H9 (cell line): ENCODE data around the gene AHI1. TPM values are rescaled to one million over a fixed set of nuclear protein-coding genes. Genes with fewer than 3 reads are reported as not detected.

Source experiments
- DNase-seq: peaks from one replicate; pipeline ENCODE4 v3.0.0-alpha.2; 2017
- H2AFZ ChIP-seq: one replicate; pipeline ENCODE4 v1.6.1; 2013; ENCODE audit warnings: mild to moderate bottlenecking, low read length, control low read depth, moderate library complexity
- H2AK5ac ChIP-seq: 2 replicates; pipeline ENCODE4 v1.6.1; 2013; ENCODE audit warnings: low read length, control low read depth, mixed read lengths; ENCODE audit not compliant: insufficient read length
- H2BK120ac ChIP-seq: one replicate; pipeline ENCODE4 v1.6.1; 2013; ENCODE audit warnings: low read depth, mild to moderate bottlenecking, low read length, control low read depth, inconsistent platforms; ENCODE audit not compliant: poor library complexity, severe bottlenecking
- H2BK12ac ChIP-seq: 2 replicates; pipeline ENCODE4 v1.6.1; 2013; ENCODE audit warnings: low read length, control low read depth, mixed read lengths, low read depth; ENCODE audit not compliant: insufficient read length
- H2BK15ac ChIP-seq: 2 replicates; pipeline ENCODE4 v1.6.1; 2013; ENCODE audit warnings: low read depth, low read length, control low read depth
- H2BK20ac ChIP-seq: one replicate; pipeline ENCODE4 v1.6.1; 2013; ENCODE audit warnings: low read depth, mild to moderate bottlenecking, low read length, control low read depth, inconsistent platforms; ENCODE audit not compliant: poor library complexity, severe bottlenecking
- H2BK5ac ChIP-seq: 2 replicates; pipeline ENCODE4 v1.6.1; 2013; ENCODE audit warnings: low read length, control low read depth, mixed read lengths; ENCODE audit not compliant: insufficient read length
- H3K14ac ChIP-seq: 2 replicates; pipeline ENCODE4 v1.6.1; 2013; ENCODE audit warnings: low read length, control low read depth; ENCODE audit not compliant: insufficient read depth
- H3K18ac ChIP-seq: 2 replicates; pipeline ENCODE4 v1.6.1; 2013; ENCODE audit warnings: low read depth, mild to moderate bottlenecking, mixed read lengths, low read length, control low read depth; ENCODE audit not compliant: insufficient read length
- H3K23ac ChIP-seq: 2 replicates; pipeline ENCODE4 v1.6.1; 2013; ENCODE audit warnings: low read length, control low read depth, mixed read lengths, low read depth; ENCODE audit not compliant: insufficient read length
- H3K23me2 ChIP-seq: 2 replicates; pipeline ENCODE4 v1.6.1; 2013; ENCODE audit warnings: low read depth, mild to moderate bottlenecking, mixed read lengths, low read length, control low read depth; ENCODE audit not compliant: insufficient read length, poor library complexity, severe bottlenecking
- H3K27ac ChIP-seq: 2 replicates; pipeline ENCODE4 v1.5.1; 2013; ENCODE audit warnings: low read length, control low read depth, mixed read lengths, low read depth; ENCODE audit not compliant: insufficient read length
- H3K27me3 ChIP-seq: 2 replicates; pipeline ENCODE4 v1.6.1; 2013; ENCODE audit warnings: low read length, control low read depth, inconsistent platforms; ENCODE audit not compliant: insufficient read depth
- H3K4ac ChIP-seq: 2 replicates; pipeline ENCODE4 v1.6.1; 2013; ENCODE audit warnings: low read depth, mild to moderate bottlenecking, control low read depth, inconsistent platforms, low read length, moderate library complexity
- H3K4me1 ChIP-seq: 2 replicates; pipeline ENCODE4 v1.6.1; 2013; ENCODE audit warnings: low read length, control low read depth, inconsistent platforms; ENCODE audit not compliant: insufficient read depth
- H3K4me2 ChIP-seq: 2 replicates; pipeline ENCODE4 v1.6.1; 2013; ENCODE audit warnings: low read length, control low read depth, mixed read lengths; ENCODE audit not compliant: insufficient read length, insufficient read depth
- H3K56ac ChIP-seq: 2 replicates; pipeline ENCODE4 v1.6.1; 2013; ENCODE audit warnings: low read depth, mild to moderate bottlenecking, mixed read lengths, low read length, control low read depth; ENCODE audit not compliant: insufficient read length
- H3K79me1 ChIP-seq: 2 replicates; pipeline ENCODE4 v1.6.1; 2013; ENCODE audit warnings: low read depth, mild to moderate bottlenecking, moderate library complexity, low read length, control low read depth, inconsistent platforms; ENCODE audit not compliant: insufficient read depth, poor library complexity, severe bottlenecking
- H3K79me2 ChIP-seq: 2 replicates; pipeline ENCODE4 v1.6.1; 2013; ENCODE audit warnings: low read length, control low read depth, inconsistent platforms; ENCODE audit not compliant: insufficient read depth
- H3K9ac ChIP-seq: 2 replicates; pipeline ENCODE4 v1.6.1; 2013; ENCODE audit warnings: low read length, control low read depth, mixed read lengths; ENCODE audit not compliant: insufficient read length; ENCODE audit errors: extremely low read depth
- H3K9me3 ChIP-seq: one replicate; pipeline ENCODE4 v1.6.1; 2013; ENCODE audit warnings: low read depth, low read length, inconsistent platforms; ENCODE audit not compliant: control insufficient read depth
- H3T11ph ChIP-seq: one replicate; pipeline ENCODE4 v1.6.1; 2013; ENCODE audit warnings: mild to moderate bottlenecking, low read length, control low read depth, inconsistent platforms
- H4K20me1 ChIP-seq: one replicate; pipeline ENCODE4 v1.6.1; 2013; ENCODE audit not compliant: control insufficient read depth, insufficient read length, insufficient read depth
- H4K5ac ChIP-seq: 2 replicates; pipeline ENCODE4 v1.6.1; 2013; ENCODE audit warnings: low read depth, mild to moderate bottlenecking, mixed read lengths, low read length, control low read depth; ENCODE audit not compliant: insufficient read length
- H4K8ac ChIP-seq: replicated peaks from 2 replicates; pipeline ENCODE4 v1.6.1; 2013; ENCODE audit warnings: low read length, control low read depth, mixed read lengths, low read depth; ENCODE audit not compliant: insufficient read length
- H4K91ac ChIP-seq: 2 replicates; pipeline ENCODE4 v1.6.1; 2013; ENCODE audit warnings: low read depth, mild to moderate bottlenecking, moderate library complexity, mixed read lengths, low read length, control low read depth; ENCODE audit not compliant: insufficient read length
- H3K27ac Mint-ChIP-seq, 3 experiments: 2 replicates in 2 of 3; 3 replicates in 1 of 3; pipeline ENCODE4 v1.8.0; 2020 to 2021; ENCODE audit warnings: mixed read lengths in 3 of 3, mild to moderate bottlenecking in 1 of 3, moderate library complexity in 1 of 3
- H3K27me3 Mint-ChIP-seq: 2 replicates; pipeline ENCODE4 v1.8.0; 2021; ENCODE audit warnings: low read depth, mild to moderate bottlenecking, moderate library complexity, mixed read lengths
- H3K36me3 Mint-ChIP-seq, 3 experiments: 2 replicates in 2 of 3; 3 replicates in 1 of 3; pipeline ENCODE4 v1.8.0; 2020 to 2021; ENCODE audit warnings: low read depth in 3 of 3, mixed read lengths in 3 of 3; ENCODE audit not compliant: insufficient read depth in 1 of 3
- H3K4me1 Mint-ChIP-seq, 2 experiments: 2 replicates each; pipeline ENCODE4 v1.8.0; 2020; ENCODE audit warnings: mixed read lengths in 2 of 2
- H3K4me3 Mint-ChIP-seq, 2 experiments: 2 replicates in 1 of 2; 3 replicates in 1 of 2; pipeline ENCODE4 v1.8.0; 2020 to 2021; ENCODE audit warnings: mild to moderate bottlenecking in 2 of 2, mixed read lengths in 2 of 2, moderate library complexity in 1 of 2
- H3K9me3 Mint-ChIP-seq, 2 experiments: 2 replicates in 1 of 2; 3 replicates in 1 of 2; pipeline ENCODE4 v1.8.0; 2020; ENCODE audit warnings: mild to moderate bottlenecking in 2 of 2, mixed read lengths in 2 of 2, moderate library complexity in 1 of 2
- WGBS: extraction: QIAGEN DNeasy Blood & Tissue Kit; methylation state at CpG from one replicate; pipeline ENCODE4 v1.1.7; 2013; ENCODE audit warnings: missing lambda C conversion rate, low lambda C conversion rate, mixed read lengths; ENCODE audit not compliant: insufficient read length; ENCODE audit errors: extremely low coverage; 5-methylcytosine and 5-hydroxymethylcytosine counted together
- total RNA-seq: library from RNA; stranded (reverse); gene quantifications from 2 replicates; pipeline ENCODE4 v1.2.1, GENCODE V29; 2021
- TF ChIP-seq, protein P1 (sequence below): fragments of 200-600 bp; sonication (generic); conservative IDR thresholded peaks from 3 replicates; pipeline ENCODE4 v1.8.0; 2021; ENCODE audit warnings: antibody characterized with exemption, mild to moderate bottlenecking

AHI1 gene
- total RNA-seq, 1 experiment from 2014 or later, result 9.9 TPM

DNA sequence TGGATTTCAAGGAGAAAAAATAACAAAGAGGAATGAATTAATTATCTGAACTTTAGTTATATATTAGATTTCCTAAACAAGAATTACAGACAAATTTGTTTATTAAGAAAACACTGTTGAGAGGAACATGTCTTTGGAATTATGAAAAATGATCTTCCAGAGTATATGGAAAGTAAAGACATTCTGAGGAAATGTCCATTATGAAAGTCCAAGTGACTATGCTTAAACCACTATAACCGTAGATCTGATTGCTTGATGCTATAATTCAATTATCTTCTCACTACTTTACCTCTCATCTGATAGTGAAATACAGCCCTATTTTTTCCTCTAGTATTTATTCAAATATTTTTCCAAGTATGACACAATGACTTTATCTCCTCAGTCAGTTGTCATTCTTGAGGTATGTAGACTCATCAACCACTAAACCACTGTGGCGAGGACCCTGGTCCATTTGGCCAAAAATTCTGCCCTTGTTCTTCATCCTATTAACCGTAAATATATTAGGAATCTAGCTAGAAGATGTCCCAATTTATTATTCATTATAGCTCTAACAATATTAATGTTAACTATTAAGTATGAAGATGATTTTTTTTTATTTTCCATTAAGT is 37.3 kb upstream of the AHI1 start:
- Histone ChIP-seq H3K14ac (no peak overlapping the region), H3K9me3 (no peaks in the 10 kb centered on the region), H3K4me1 (peaks cover 4% of the 10 kb centered on the region; the same call in 1 of the 2 replicates), H3K4me2 (no peak overlapping the region), H4K5ac (no peak overlapping the region), H3K27ac (no peak overlapping the region), H3K27me3 (no peaks in the 10 kb centered on the region), H2BK5ac (no peak overlapping the region), H2AFZ (no peak overlapping the region), H4K20me1 (no peaks in the 10 kb centered on the region), H3K9ac (no peak overlapping the region), H2BK15ac (no peak overlapping the region), H4K91ac (no peak overlapping the region), H4K8ac (no peak overlapping the region), H3K56ac (no peak overlapping the region), H3T11ph (no peak overlapping the region), H3K23ac (no peak overlapping the region), H3K79me2 (no peaks in the 10 kb centered on the region), H3K79me1 (no peaks in the 10 kb centered on the region), H2BK20ac (no peak overlapping the region), H3K23me2 (no peaks in the 10 kb centered on the region), H2BK120ac (no peak overlapping the region), H3K18ac (no peak overlapping the region), H3K4ac (no peak overlapping the region), H2AK5ac (no peak overlapping the region), H2BK12ac (no peak overlapping the region)
- DNase-seq, result no peak
- TF ChIP-seq, protein P1, sequence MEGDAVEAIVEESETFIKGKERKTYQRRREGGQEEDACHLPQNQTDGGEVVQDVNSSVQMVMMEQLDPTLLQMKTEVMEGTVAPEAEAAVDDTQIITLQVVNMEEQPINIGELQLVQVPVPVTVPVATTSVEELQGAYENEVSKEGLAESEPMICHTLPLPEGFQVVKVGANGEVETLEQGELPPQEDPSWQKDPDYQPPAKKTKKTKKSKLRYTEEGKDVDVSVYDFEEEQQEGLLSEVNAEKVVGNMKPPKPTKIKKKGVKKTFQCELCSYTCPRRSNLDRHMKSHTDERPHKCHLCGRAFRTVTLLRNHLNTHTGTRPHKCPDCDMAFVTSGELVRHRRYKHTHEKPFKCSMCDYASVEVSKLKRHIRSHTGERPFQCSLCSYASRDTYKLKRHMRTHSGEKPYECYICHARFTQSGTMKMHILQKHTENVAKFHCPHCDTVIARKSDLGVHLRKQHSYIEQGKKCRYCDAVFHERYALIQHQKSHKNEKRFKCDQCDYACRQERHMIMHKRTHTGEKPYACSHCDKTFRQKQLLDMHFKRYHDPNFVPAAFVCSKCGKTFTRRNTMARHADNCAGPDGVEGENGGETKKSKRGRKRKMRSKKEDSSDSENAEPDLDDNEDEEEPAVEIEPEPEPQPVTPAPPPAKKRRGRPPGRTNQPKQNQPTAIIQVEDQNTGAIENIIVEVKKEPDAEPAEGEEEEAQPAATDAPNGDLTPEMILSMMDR, result no peak
- Mint-ChIP-seq H3K27ac (no peak overlapping the region), H3K36me3 (no peaks in the 10 kb centered on the region), H3K4me3 (no peak overlapping the region), H3K9me3 (no peaks in the 10 kb centered on the region), H3K4me1 (peaks cover 7 to 10% of the 10 kb centered on the region in 2 experiments; a peak in 3 of 4 replicates), H3K27me3 (no peaks in the 10 kb centered on the region)
- WGBS, result no CpG with 5 or more reads among the region's 3 CpGs
